HCT116 (cell line): Measurements from ENCODE around the gene CADPS. TPM values are rescaled to one million over a fixed set of nuclear protein-coding genes. Genes with fewer than 3 reads are reported as not detected.

Source experiments
- ATAC-seq: fragments of 200-7000 bp; cut with Tn5 transposase; 2 replicates; pipeline ENCODE4 v1.9.1; 2020; ENCODE audit warnings: mild to moderate bottlenecking, moderate library complexity
- BruUV-seq: library from RNA; stranded (reverse); fragments of 400-500 nt; replicated peaks from 2 replicates; lab custom pipeline; 2021; lab: Mats Ljungman, UMichigan
- CTCF ChIA-PET: fragments of 300-600 bp; sonication (Branson Sonifier 250); formaldehyde crosslinking; loops from one replicate; lab custom pipeline; 2021; ENCODE audit warnings: antibody characterized with exemption; lab: Charles Lee
- POLR2A ChIA-PET: fragments of 300-600, 350-600 bp; sonication (Branson Sonifier 250); formaldehyde crosslinking; loops from one replicate; lab custom pipeline; 2021; ENCODE audit warnings: antibody characterized with exemption; lab: Charles Lee
- RAD21 ChIA-PET, 2 experiments: fragments of 300-600 bp; sonication (Branson Sonifier 250); formaldehyde crosslinking; loops; one replicate each; lab custom pipeline; 2023; ENCODE audit warnings: low total read pairs in 2 of 2; ENCODE audit not compliant: uncharacterized antibody in 2 of 2, unreplicated experiment in 2 of 2, low non-redundant PET in 1 of 2; lab: Charles Lee
- DNase-seq: peaks from one replicate; pipeline ENCODE4 v3.0.0-alpha.2; 2010; ENCODE audit warnings: low read depth, low spot score
- H2AFZ ChIP-seq: fragments of 200-600 bp; shearing (Covaris generic), sonication (generic); 2 replicates; pipeline ENCODE4 v1.6.1; 2017; ENCODE audit warnings: low read depth, mixed run types, mixed read lengths, antibody characterized with exemption, low read length; ENCODE audit not compliant: poor library complexity, severe bottlenecking
- H3K27ac ChIP-seq: 2 replicates; pipeline ENCODE4 v1.5.1; 2012; ENCODE audit warnings: low read depth, low read length
- H3K27me3 ChIP-seq: fragments of 200-600 bp; sonication (generic); 2 replicates; pipeline ENCODE4 v1.6.1; 2016; ENCODE audit warnings: mixed run types, low read length, mixed read lengths; ENCODE audit not compliant: insufficient read depth
- H3K36me3 ChIP-seq, 2 experiments: fragments of 200-500 bp in 1 of 2; fragments of 200-600 bp in 1 of 2; sonication (Bioruptor generic) in 1 of 2; sonication (generic) in 1 of 2; 2 replicates each; pipeline versions ENCODE4 v1.5.1 to v1.6.1; 2014 to 2016; ENCODE audit warnings: low read length in 2 of 2, inconsistent platforms in 1 of 2, mixed read lengths in 1 of 2, mixed run types in 1 of 2; ENCODE audit not compliant: insufficient read depth in 2 of 2, control insufficient read depth in 1 of 2
- H3K4me1 ChIP-seq, 2 experiments: fragments of 200-600 bp in 1 of 2; sonication (generic) in 1 of 2; 2 replicates each; pipeline versions ENCODE4 v1.5.1 to v1.6.1; 2012 to 2017; ENCODE audit warnings: low read length in 2 of 2, inconsistent platforms in 1 of 2, mild to moderate bottlenecking in 1 of 2, mixed read lengths in 1 of 2, mixed run types in 1 of 2, moderate library complexity in 1 of 2; ENCODE audit not compliant: insufficient read depth in 2 of 2, control insufficient read depth in 1 of 2
- H3K4me2 ChIP-seq: fragments of 200-600 bp; sonication (generic); 2 replicates; pipeline ENCODE4 v1.6.1; 2017; ENCODE audit warnings: mixed run types, low read length, mixed read lengths
- H3K4me3 ChIP-seq, 2 experiments: fragments of 200-600 bp in 1 of 2; sonication (generic) in 1 of 2; replicated peaks in 1 of 2; 2 replicates each; pipeline ENCODE4 v1.5.1; 2011 to 2016; ENCODE audit warnings: low read length in 2 of 2, control low read depth in 1 of 2, low read depth in 1 of 2, mild to moderate bottlenecking in 1 of 2, mixed read lengths in 1 of 2, mixed run types in 1 of 2
- H3K79me2 ChIP-seq: fragments of 200-600 bp; sonication (generic); 2 replicates; pipeline ENCODE4 v1.6.1; 2017; ENCODE audit warnings: mild to moderate bottlenecking, mixed run types, low read length, moderate library complexity, mixed read lengths; ENCODE audit not compliant: insufficient read depth
- H3K9ac ChIP-seq: fragments of 200-600 bp; sonication (generic); 2 replicates; pipeline ENCODE4 v1.6.1; 2016; ENCODE audit warnings: low read length, mixed read lengths
- H3K9me2 ChIP-seq: fragments of 200-600 bp; sonication (generic), shearing (Covaris generic); 2 replicates; pipeline ENCODE4 v1.6.1; 2017; ENCODE audit warnings: mixed run types, mild to moderate bottlenecking, moderate library complexity; ENCODE audit not compliant: insufficient read depth
- H3K9me3 ChIP-seq, 2 experiments: fragments of 200-500 bp in 1 of 2; fragments of 200-600 bp in 1 of 2; sonication (Bioruptor generic) in 1 of 2; sonication (generic) in 1 of 2; 2 replicates each; pipeline ENCODE4 v1.6.1; 2014 to 2017; ENCODE audit warnings: low read length in 2 of 2, mixed read lengths in 2 of 2, inconsistent platforms in 1 of 2, low read depth in 1 of 2, mild to moderate bottlenecking in 1 of 2, mixed run types in 1 of 2, moderate library complexity in 1 of 2; ENCODE audit not compliant: control insufficient read depth in 1 of 2, insufficient read depth in 1 of 2
- H4K20me1 ChIP-seq: fragments of 200-600 bp; sonication (generic), shearing (Covaris generic); 2 replicates; pipeline ENCODE4 v1.6.1; 2017; ENCODE audit warnings: mixed run types, mild to moderate bottlenecking, moderate library complexity; ENCODE audit not compliant: insufficient read depth
- CBX3 ChIP-seq: IDR thresholded peaks from 2 replicates; pipeline ENCODE4 v1.6.1; 2012; ENCODE audit warnings: low read depth
- CEBPB ChIP-seq: IDR thresholded peaks from 2 replicates; pipeline ENCODE4 v1.6.1; 2012; ENCODE audit warnings: low read depth
- ELF1 ChIP-seq: IDR thresholded peaks from 2 replicates; pipeline ENCODE4 v1.6.1; 2012; ENCODE audit warnings: low read depth, borderline replicate concordance
- EZH2 ChIP-seq: fragments of 200-600 bp; sonication (generic); IDR thresholded peaks from 2 replicates; pipeline ENCODE4 v1.6.1; 2017; ENCODE audit warnings: antibody characterized with exemption, mixed run types
- EZH2phosphoT487 ChIP-seq: fragments of 200-600 bp; IDR thresholded peaks from 2 replicates; pipeline ENCODE4 v1.6.1; 2018; ENCODE audit warnings: antibody characterized with exemption, borderline replicate concordance
- FOSL1 ChIP-seq: IDR thresholded peaks from 2 replicates; pipeline ENCODE4 v1.6.1; 2012; ENCODE audit warnings: low read depth
- JUND ChIP-seq: IDR thresholded peaks from 2 replicates; pipeline ENCODE4 v1.6.1; 2012
- SIN3A ChIP-seq: IDR thresholded peaks from 2 replicates; pipeline ENCODE4 v1.6.1; 2012; ENCODE audit warnings: low read depth
- SP1 ChIP-seq: IDR thresholded peaks from 2 replicates; pipeline ENCODE4 v1.6.1; 2012; ENCODE audit warnings: low read depth
- SRF ChIP-seq: IDR thresholded peaks from 2 replicates; pipeline ENCODE4 v1.6.1; 2012; ENCODE audit warnings: low read depth
- TCF7L2 ChIP-seq: IDR thresholded peaks from 2 replicates; pipeline ENCODE4 v1.7.0; 2011; ENCODE audit warnings: borderline replicate concordance, inconsistent platforms; ENCODE audit not compliant: insufficient read depth, insufficient read length; ENCODE audit errors: extremely low read depth
- YY1 ChIP-seq: IDR thresholded peaks from 2 replicates; pipeline ENCODE4 v1.6.1; 2011; ENCODE audit warnings: low read length, low read depth, moderate library complexity, mild to moderate bottlenecking; ENCODE audit not compliant: insufficient replicate concordance; ENCODE audit errors: extremely low read depth
- ZBTB33 ChIP-seq: IDR thresholded peaks from 2 replicates; pipeline ENCODE4 v1.6.1; 2011; ENCODE audit warnings: mild to moderate bottlenecking, low read length, moderate library complexity; ENCODE audit not compliant: insufficient replicate concordance; ENCODE audit errors: extremely low read depth
- ZFX ChIP-seq: fragments of 450-650 bp; IDR thresholded peaks from 2 replicates; pipeline ENCODE4 v1.6.1; 2017
- intact Hi-C: fragments of 100-400 bp; cut with micrococcal nuclease; formaldehyde crosslinking; loops from 2 replicates; pipeline ENCODE4 v1.10.0; 2022
- total RNA-seq: library from RNA; stranded (reverse); gene quantifications from one replicate; pipeline ENCODE4 v1.2.1, GENCODE V29; 2021; ENCODE audit not compliant: unreplicated experiment
- TF ChIP-seq, protein P1 (sequence below): IDR thresholded peaks from 2 replicates; pipeline ENCODE4 v1.6.1; 2012; ENCODE audit warnings: low read depth
- TF ChIP-seq, protein P2 (sequence below), 3 experiments: fragments of 200-600 bp in 1 of 3; sonication (generic) in 1 of 3; IDR thresholded peaks in 2 of 3; conservative IDR thresholded peaks in 1 of 3; 2 replicates each; pipeline ENCODE4 v1.5.1; 2012 to 2017; ENCODE audit warnings: low read depth in 2 of 3, low read length in 2 of 3, antibody characterized with exemption in 1 of 3, borderline replicate concordance in 1 of 3, control low read depth in 1 of 3, mild to moderate bottlenecking in 1 of 3, mixed read lengths in 1 of 3, mixed run types in 1 of 3, moderate library complexity in 1 of 3; ENCODE audit not compliant: insufficient read depth in 1 of 3
- TF ChIP-seq, protein P3 (sequence below): IDR thresholded peaks from 2 replicates; pipeline ENCODE4 v1.6.1; 2012
- TF ChIP-seq, protein P4 (sequence below): IDR thresholded peaks from 2 replicates; pipeline ENCODE4 v1.6.1; 2012

The CADPS gene
- total RNA-seq, 1 experiment from 2014 or later: not detected

DNA sequence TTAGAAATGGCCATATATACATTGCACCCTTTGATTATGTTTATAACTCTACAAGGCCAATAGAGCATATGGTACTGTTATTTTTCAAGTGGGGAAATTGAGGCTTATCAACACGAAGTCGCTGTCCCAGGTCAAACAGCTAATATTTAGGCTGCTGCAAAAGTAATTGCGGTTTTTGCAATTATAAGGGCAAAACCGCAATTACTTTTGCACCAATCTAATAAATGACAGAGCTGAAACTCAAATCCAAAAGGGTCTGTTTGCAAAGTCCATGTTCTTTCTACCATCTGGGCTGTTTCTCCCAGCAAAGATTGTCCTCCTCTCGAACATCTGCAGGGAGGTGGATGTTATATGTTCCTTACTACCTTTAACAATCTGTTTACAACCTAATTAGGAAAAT lies 147.2 kb downstream of the CADPS start (continued):
- TF ChIP-seq ZBTB33 (no peak), FOSL1 (no peak), EZH2 (no peak), YY1 (no peak)
- TF ChIP-seq, protein P1, sequence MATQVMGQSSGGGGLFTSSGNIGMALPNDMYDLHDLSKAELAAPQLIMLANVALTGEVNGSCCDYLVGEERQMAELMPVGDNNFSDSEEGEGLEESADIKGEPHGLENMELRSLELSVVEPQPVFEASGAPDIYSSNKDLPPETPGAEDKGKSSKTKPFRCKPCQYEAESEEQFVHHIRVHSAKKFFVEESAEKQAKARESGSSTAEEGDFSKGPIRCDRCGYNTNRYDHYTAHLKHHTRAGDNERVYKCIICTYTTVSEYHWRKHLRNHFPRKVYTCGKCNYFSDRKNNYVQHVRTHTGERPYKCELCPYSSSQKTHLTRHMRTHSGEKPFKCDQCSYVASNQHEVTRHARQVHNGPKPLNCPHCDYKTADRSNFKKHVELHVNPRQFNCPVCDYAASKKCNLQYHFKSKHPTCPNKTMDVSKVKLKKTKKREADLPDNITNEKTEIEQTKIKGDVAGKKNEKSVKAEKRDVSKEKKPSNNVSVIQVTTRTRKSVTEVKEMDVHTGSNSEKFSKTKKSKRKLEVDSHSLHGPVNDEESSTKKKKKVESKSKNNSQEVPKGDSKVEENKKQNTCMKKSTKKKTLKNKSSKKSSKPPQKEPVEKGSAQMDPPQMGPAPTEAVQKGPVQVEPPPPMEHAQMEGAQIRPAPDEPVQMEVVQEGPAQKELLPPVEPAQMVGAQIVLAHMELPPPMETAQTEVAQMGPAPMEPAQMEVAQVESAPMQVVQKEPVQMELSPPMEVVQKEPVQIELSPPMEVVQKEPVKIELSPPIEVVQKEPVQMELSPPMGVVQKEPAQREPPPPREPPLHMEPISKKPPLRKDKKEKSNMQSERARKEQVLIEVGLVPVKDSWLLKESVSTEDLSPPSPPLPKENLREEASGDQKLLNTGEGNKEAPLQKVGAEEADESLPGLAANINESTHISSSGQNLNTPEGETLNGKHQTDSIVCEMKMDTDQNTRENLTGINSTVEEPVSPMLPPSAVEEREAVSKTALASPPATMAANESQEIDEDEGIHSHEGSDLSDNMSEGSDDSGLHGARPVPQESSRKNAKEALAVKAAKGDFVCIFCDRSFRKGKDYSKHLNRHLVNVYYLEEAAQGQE: no peak

DNA sequence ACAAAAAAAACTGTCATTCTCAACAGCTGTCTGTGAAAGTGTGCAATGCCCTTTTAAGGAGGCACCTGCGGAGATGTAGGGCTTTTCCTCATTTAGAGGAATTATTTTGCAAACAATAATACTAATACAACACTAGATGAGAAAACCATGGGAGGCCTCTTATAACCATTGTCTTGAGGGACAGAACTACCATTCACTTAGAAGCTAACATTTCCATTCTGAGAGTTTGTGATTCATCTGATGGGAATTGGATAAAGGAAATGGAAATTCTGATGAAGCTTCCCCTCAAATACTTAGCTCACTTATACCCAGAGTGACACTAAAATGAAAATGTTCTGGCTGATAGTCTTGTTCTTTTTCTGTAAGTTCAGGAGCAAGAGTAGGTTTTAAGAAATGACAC lies 147.7 kb downstream of the CADPS start:
- H3K9me2 ChIP-seq: no peaks in the 10 kb centered on the region
- no peak overlapping the region for H3K4me2 ChIP-seq
- BruUV-seq: no TSS peak
- ChIA-PET CTCF (no interaction called here), POLR2A (no interaction called here), RAD21 (no interaction called here)
- no peak for ATAC-seq
- H3K27me3 ChIP-seq: peaks cover 8% of the 10 kb centered on the region
- no peaks in the 10 kb centered on the region for H3K36me3 ChIP-seq
- intact Hi-C loops: no loop called here
- TF ChIP-seq, protein P2, sequence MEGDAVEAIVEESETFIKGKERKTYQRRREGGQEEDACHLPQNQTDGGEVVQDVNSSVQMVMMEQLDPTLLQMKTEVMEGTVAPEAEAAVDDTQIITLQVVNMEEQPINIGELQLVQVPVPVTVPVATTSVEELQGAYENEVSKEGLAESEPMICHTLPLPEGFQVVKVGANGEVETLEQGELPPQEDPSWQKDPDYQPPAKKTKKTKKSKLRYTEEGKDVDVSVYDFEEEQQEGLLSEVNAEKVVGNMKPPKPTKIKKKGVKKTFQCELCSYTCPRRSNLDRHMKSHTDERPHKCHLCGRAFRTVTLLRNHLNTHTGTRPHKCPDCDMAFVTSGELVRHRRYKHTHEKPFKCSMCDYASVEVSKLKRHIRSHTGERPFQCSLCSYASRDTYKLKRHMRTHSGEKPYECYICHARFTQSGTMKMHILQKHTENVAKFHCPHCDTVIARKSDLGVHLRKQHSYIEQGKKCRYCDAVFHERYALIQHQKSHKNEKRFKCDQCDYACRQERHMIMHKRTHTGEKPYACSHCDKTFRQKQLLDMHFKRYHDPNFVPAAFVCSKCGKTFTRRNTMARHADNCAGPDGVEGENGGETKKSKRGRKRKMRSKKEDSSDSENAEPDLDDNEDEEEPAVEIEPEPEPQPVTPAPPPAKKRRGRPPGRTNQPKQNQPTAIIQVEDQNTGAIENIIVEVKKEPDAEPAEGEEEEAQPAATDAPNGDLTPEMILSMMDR (IDR thresholded peaks at IDR 0.05 in 2 of 3, conservative IDR thresholded peaks at IDR 0.05 in 1 of 3; ENCODE audit: borderline replicate concordance in 1 of 3, insufficient read depth in 1 of 3, low read depth in 2 of 3, low read length in 2 of 3): no peak
- TF ChIP-seq FOSL1 (no peak), JUND (no peak), SRF (no peak), ZFX (no peak), YY1 (no peak), ELF1 (no peak), SP1 (no peak), SIN3A (no peak), EZH2phosphoT487 (no peak), TCF7L2 (no peak), CEBPB (no peak), CBX3 (no peak), EZH2 (no peak)
- TF ChIP-seq, protein P3, sequence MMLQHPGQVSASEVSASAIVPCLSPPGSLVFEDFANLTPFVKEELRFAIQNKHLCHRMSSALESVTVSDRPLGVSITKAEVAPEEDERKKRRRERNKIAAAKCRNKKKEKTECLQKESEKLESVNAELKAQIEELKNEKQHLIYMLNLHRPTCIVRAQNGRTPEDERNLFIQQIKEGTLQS: no peak
- TF ChIP-seq, protein P4, sequence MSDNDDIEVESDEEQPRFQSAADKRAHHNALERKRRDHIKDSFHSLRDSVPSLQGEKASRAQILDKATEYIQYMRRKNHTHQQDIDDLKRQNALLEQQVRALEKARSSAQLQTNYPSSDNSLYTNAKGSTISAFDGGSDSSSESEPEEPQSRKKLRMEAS: no peak
- H3K27ac ChIP-seq: no peak overlapping the region
- H4K20me1 ChIP-seq: no peaks in the 10 kb centered on the region
- H3K79me2 ChIP-seq: no peaks in the 10 kb centered on the region
- no peaks in the 10 kb centered on the region for H3K4me1 ChIP-seq
- no peak overlapping the region for H3K4me3 ChIP-seq
- no peak for DNase-seq
- no peak overlapping the region for H2AFZ ChIP-seq
- no peak overlapping the region for H3K9ac ChIP-seq
- no peaks in the 10 kb centered on the region for H3K9me3 ChIP-seq
